Stimulated activated CD4-positive, alpha-beta T cell treated with anti-CD3 and anti-CD28 coated beads, Interleukin-12 subunit alpha, Interleukin-12 subunit beta, amount 100 ng/mL, for 48 hours (primary cell): Measurements from ENCODE around the gene LANCL2.
"Not testable (repeated sequence)": the region's sequence is repeated elsewhere in the genome, so short reads cannot be mapped to it uniquely, and the experiment has no call there.

Source experiments
- DNase-seq, 3 donors: peaks; one replicate each; pipeline ENCODE4 v3.0.0-alpha.2; 2020; ENCODE audit warnings: low read depth in 2 of 3, low spot score in 1 of 3

LANCL2 gene

GRCh38 chr7:55469271-55469681, 104.1 kb downstream of the LANCL2 start:
- no peak for DNase-seq

DNA sequence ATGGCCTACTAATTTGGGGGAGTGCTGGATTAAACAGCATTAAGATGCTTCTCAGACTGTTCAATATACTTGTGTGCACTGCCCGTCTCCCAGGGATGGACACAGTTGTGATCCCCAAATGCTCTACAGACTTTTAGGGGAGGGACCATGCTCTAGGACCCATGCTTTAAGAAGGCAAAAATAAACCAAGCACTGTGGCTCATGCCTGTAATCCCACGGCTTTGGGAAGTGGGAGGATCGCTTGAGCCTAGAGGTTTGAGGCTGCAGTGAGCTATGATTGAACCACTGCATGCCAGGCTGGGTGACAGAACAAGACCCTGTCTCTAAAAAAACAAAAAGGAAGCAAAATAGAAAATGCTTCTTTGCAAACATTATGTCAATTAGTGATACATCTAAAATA, 104.6 kb downstream of the LANCL2 start:
- no peak for DNase-seq

GRCh38 chr7:55470261-55470660, 105.1 kb downstream of the LANCL2 start:
- no peak for DNase-seq

DNA sequence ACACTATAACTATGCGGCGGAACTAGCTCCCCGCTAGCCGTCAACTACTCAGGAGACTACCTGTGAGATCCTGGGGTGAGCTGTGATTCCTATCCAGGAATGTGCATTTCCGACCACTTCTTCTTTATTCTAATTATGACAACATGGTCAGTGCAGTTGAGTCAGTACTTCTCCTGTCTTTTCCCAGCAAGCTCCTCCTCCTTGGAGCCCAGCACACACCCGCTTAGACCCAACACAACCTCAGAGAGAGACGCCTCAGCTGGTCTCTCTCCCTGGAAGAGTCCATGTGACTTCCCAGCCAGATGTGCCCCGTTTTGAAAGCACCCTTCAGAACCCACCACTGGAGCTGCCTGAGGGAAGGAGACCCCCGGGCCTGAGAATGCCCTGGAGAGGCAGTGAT, 106.5 kb downstream of the LANCL2 start:
- DNase-seq: not testable (repeated sequence)

DNA sequence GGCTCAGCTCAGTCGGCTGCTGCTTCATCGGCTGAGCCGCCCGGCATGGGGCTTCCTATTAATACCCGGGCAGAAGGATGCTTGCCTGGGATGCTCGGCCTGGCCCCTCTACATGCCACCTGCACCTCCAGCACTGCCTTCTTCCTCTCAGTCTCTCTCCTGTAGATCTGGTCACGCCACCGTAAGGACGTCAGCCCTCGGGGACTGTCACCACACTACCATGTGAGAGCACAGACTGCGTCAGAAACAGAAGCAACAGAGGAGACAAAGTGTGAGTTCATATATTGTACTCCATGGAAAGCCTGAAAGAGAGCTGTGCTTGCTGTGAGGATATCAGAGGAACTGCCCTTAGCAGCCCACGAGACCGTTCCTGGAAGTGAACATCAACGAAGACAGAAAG, 107.3 kb downstream of the LANCL2 start:
- not testable (repeated sequence) for DNase-seq

DNA sequence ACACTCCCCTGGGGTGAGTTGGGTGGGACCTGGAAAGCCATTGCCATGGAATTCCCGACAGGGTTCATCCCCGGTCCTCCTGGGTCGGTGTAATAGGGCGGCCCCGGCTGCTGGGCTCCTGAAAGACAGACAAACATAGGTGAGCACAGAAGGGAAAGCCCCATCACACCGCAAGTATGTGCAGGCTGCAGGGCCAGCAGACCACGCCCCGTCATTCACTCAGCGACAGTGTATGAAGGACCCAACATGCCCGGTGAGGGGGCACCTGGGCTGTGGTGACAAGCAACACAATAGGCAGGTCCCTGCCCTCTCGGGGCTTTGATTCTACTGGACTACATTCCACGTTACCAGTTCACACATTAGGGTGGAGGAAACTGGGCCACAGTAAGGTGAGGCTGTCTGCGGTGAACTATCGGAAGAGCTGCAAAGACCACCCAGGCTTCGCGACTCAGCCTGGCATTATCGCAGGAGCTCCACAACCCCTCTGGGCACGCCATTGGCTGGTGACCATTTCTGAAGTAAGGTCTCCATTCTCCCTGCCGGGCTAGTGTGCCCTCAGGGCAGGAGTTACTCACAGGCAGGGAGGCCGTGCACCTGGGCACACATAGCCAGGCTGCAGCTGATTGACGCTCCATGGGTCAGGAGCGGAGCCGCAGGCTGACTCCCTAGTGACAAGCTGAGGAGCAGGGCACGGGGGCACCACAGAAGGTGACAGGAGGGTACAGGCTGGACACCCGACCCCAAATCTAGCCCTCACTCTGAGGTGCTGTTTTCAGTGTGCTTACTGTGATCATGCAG, 108.0 kb downstream of the LANCL2 start:
- DNase-seq: no peak

DNA sequence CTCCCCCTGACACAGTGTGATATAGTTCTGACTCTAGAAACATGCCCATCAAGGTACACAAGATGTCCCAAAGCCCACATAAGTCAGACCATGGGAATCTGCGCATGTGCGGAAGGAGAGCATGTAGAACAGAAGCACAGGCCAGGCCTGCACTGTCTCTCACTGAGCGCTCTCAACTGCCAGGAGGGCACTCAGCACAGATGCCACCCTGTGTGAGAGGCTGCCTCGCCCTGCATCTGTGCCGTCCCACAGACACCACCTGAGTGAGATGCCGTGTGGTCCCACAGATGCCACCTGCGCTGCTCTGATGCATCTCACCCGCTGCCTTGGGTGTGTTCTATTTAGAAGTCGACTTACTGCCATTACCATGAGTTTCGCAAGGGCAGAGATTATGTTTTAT, 108.8 kb downstream of the LANCL2 start:
- no peak for DNase-seq

DNA sequence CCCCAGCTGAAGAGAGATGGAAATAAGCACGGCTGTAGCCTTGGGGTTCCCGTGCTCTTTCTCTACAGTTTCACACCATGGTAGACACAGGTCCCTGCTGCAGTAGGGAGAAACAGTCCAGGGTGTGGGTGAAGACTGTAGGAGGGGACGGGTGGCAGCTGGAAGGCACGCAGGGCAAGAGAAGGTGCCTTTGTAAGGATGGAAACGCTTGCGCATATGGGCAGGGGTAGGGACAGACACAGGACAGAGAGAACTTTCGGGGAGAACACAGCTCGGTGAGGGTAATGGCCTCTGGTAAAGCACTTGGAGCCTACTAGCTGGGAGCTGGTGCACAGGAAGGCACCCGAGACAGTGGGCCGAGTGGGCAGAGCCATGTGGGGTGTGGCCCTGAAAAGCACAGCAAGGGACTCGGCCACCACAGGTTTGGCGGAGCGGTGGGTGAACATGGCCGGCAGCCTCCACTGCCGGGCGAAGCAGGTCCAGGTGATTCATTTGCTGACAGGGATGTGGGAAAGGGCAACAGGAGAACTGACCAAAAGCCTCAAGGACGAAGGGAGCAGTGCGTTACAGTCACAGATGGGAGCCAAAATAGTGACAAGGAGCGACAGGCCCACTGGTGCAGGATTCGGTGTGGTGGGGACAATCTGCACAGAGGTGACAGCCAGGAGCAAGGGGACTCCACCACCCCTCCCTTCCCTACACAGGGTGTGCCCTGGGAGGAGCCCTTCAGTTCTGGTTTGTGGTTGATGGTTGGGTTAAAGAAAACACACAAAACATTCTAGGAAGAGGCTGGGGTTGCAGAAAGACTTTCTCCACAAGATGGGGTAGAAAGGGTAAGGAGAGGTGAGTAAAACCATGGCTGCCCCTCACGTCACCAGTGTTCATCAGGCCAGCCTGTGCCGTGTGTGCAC, 110.1 kb downstream of the LANCL2 start:
- DNase-seq: no peak

DNA sequence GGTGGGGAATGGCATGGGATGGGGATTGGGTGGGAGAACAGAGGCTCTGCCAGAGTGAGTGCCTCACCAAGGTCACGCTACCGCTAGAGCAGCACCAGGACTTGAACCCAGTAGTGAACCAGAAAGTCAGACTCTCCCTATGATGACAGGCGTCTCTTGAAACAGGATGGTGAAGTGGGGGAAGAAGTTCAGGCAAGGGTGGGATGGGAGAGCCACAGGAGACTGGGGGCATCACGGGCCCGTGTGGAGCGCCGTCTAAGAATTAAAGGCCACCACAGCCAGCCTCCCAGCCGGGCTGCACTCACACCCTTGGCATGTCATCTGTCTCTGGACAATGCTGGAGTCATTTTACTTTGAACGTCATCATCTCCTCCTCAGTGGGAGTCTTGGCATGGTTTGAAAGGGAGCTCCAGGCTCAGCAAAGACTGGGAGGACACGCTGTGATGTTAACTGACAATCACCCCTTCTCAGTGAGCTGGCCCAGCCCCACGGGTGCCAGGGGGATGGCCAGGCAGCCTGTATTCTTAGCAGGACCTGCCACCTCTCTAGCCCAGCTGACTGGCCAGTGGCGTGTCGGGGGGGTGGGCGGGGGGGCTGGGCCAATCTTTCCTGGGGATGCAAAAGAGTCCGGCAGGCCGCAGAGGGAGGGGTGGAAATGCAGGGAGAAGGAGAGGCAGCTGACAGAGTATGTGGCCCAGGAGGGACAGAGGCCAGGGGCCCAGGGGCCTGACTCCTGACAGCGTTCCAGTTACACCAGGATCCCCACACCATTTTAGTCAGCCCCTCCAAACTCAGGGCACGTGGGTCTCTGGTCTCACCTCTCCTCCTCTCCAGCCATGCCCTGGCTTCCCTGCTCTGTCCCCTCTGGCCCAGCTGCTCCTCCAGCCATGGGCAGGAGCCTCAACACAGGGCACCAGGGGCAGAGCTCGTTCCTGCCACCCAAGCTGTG, 111.0 kb downstream of the LANCL2 start:
- no peak for DNase-seq

- DNase-seq: no peak
These were observed 112.0 kb downstream of the LANCL2 start for GRCh38 chr7:55476852-55477780.

GRCh38 chr7:55477781-55478374, 112.7 kb downstream of the LANCL2 start:
- DNase-seq: no peak

DNA sequence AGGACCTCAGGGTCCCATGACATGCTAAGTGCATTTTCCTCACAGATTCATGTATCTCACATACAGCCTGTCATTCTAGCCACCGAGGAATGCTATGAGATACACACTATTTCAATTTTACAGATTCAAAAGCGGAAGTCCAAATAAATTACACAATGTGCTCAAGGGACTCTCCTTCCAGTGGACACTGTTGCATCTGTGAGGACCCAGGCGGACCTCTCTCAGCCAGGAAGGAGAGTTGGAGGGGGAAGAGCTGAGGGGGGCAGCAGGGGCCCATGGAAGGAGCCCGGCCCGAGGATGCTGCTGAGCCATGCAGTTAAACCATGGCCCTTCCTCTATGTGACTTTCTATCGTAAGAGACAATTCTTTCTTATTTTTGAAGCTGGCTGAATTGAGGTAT, 113.6 kb downstream of the LANCL2 start:
- no peak for DNase-seq

- no peak for DNase-seq
These were observed 116.0 kb downstream of the LANCL2 start for GRCh38 chr7:55481155-55481554.

- no peak for DNase-seq
These were observed 117.9 kb downstream of the LANCL2 start for GRCh38 chr7:55483046-55483445.
